Caco-2 (cell line): ENCODE results near the gene MCAT. TPM values are rescaled to one million over a fixed set of nuclear protein-coding genes. Genes with fewer than 3 reads are reported as not detected.

Experiments used
- BruUV-seq: library from RNA; stranded (reverse); fragments of 400-500 nt; replicated peaks from 2 replicates; lab custom pipeline; 2021; lab: Mats Ljungman, UMichigan
- CTCF ChIA-PET: fragments of 300-600 bp; sonication (Branson Sonifier 250); formaldehyde crosslinking; loops from one replicate; lab custom pipeline; 2022; ENCODE audit warnings: antibody characterized with exemption; lab: Charles Lee
- POLR2A ChIA-PET: fragments of 300-600 bp; sonication (Branson Sonifier 250); formaldehyde crosslinking; loops from one replicate; lab custom pipeline; 2022; ENCODE audit warnings: antibody characterized with exemption; lab: Charles Lee
- DNase-seq, 2 experiments: peaks; one replicate each; pipeline versions ENCODE4 v3.0.0 to v3.0.0-alpha.2; 2020 to 2022
- H3K27me3 ChIP-seq: replicated peaks from 2 replicates; pipeline ENCODE4 v1.6.0; 2011; ENCODE audit warnings: low read length; ENCODE audit not compliant: control insufficient read depth, insufficient read depth
- H3K36me3 ChIP-seq: 2 replicates; pipeline ENCODE4 v1.5.1; 2011; ENCODE audit warnings: low read length; ENCODE audit not compliant: control insufficient read depth, insufficient read depth
- H3K4me1 ChIP-seq: fragments of 250-450 bp; sonication (Bioruptor Pico); 2 replicates; pipeline ENCODE4 v1.5.1; 2020; ENCODE audit warnings: mild to moderate bottlenecking
- H3K4me3 ChIP-seq: 2 replicates; pipeline ENCODE4 v1.5.1; 2011; ENCODE audit warnings: low read depth, mild to moderate bottlenecking, control low read depth, low read length
- H3K9me3 ChIP-seq: fragments of 250-450 bp; sonication (Bioruptor Pico); 2 replicates; pipeline ENCODE4 v1.5.1; 2020; ENCODE audit warnings: mild to moderate bottlenecking, moderate library complexity
- H3K27ac Mint-ChIP-seq: one replicate; pipeline ENCODE4 v1.8.0; 2022; ENCODE audit warnings: mixed read lengths; ENCODE audit not compliant: unreplicated experiment
- H3K27me3 Mint-ChIP-seq: one replicate; pipeline ENCODE4 v1.8.0; 2022; ENCODE audit warnings: mixed read lengths; ENCODE audit not compliant: insufficient read depth, unreplicated experiment
- H3K36me3 Mint-ChIP-seq: one replicate; pipeline ENCODE4 v1.8.0; 2022; ENCODE audit warnings: mild to moderate bottlenecking, mixed read lengths; ENCODE audit not compliant: insufficient read depth, unreplicated experiment
- H3K4me1 Mint-ChIP-seq: one replicate; pipeline ENCODE4 v1.8.0; 2022; ENCODE audit warnings: low read depth, mixed read lengths; ENCODE audit not compliant: unreplicated experiment
- H3K4me3 Mint-ChIP-seq: one replicate; pipeline ENCODE4 v1.8.0; 2022; ENCODE audit warnings: mild to moderate bottlenecking, moderate library complexity, mixed read lengths; ENCODE audit not compliant: unreplicated experiment
- H3K9me3 Mint-ChIP-seq: one replicate; pipeline ENCODE4 v1.8.0; 2022; ENCODE audit warnings: mixed read lengths; ENCODE audit not compliant: unreplicated experiment
- CTCF ChIP-seq, 2 experiments: fragments of 200-600 bp in 1 of 2; IDR thresholded peaks; 1 replicate in 1 of 2; 2 replicates in 1 of 2; pipeline versions ENCODE4 v1.5.1 to v1.8.0; 2011 to 2022; ENCODE audit warnings: antibody characterized with exemption in 1 of 2, control low read depth in 1 of 2, inconsistent platforms in 1 of 2, low read depth in 1 of 2, low read length in 1 of 2, mild to moderate bottlenecking in 1 of 2, moderate library complexity in 1 of 2; ENCODE audit not compliant: insufficient read depth in 1 of 2, severe bottlenecking in 1 of 2, unreplicated experiment in 1 of 2
- intact Hi-C: fragments of 100-400 bp; cut with micrococcal nuclease; formaldehyde crosslinking; loops from one replicate; pipeline ENCODE4 v1.10.0; 2022; ENCODE audit not compliant: unreplicated experiment
- total RNA-seq: library from RNA; stranded (reverse); gene quantifications from 2 replicates; pipeline ENCODE4 v1.2.3, GENCODE V29; 2022

The MCAT gene
- total RNA-seq, 1 experiment from 2014 or later, result 23.5 TPM

GRCh38 chr22:43188829-43189545 is 45.8 kb upstream of the MCAT start:
- Histone ChIP-seq H3K4me1 (peaks cover 16% of the 10 kb centered on the region; the same call in 1 of the 2 replicates), H3K9me3 (no peaks in the 10 kb centered on the region), H3K4me3 (no peak overlapping the region), H3K27me3 (no peaks in the 10 kb centered on the region), H3K36me3 (no peaks in the 10 kb centered on the region)
- peak in 1 of 2 experiments; percentile 17 for DNase-seq
- no peaks in the 10 kb centered on the region for H3K9me3 Mint-ChIP-seq
- POLR2A ChIA-PET, result no interaction called here
- intact Hi-C loops, result loop anchor here (5.0 kb wide), 1 partner anchor 43 kb away; no protein-coding TSS in a partner anchor
- BruUV-seq, result no TSS peak
- H3K4me3 Mint-ChIP-seq, result peak overlapping the region; percentile 58
- CTCF ChIA-PET, result no interaction called here
- peaks cover 23% of the 10 kb centered on the region for H3K4me1 Mint-ChIP-seq
- H3K27me3 Mint-ChIP-seq, result no peaks in the 10 kb centered on the region
- no peaks in the 10 kb centered on the region for H3K36me3 Mint-ChIP-seq
- H3K27ac Mint-ChIP-seq, result peak overlapping the region; percentile 59
- no peak for TF ChIP-seq CTCF (IDR thresholded peaks at IDR 0.05; ENCODE audit: insufficient read depth in 1 of 2, low read depth in 1 of 2, low read length in 1 of 2, severe bottlenecking in 1 of 2, unreplicated experiment in 1 of 2)

GRCh38 chr22:43187171-43188099 is 44.2 kb upstream of the MCAT start:
- CTCF ChIA-PET, result interaction anchor here (0.6 to 1.2 kb wide), 9 partner anchors 19 to 469 kb away, joined by 3 to 8 read pairs (median 4); no protein-coding TSS in a partner anchor
- peak; percentile 52 to 59 for TF ChIP-seq CTCF (IDR thresholded peaks at IDR 0.05; ENCODE audit: insufficient read depth in 1 of 2, low read depth in 1 of 2, low read length in 1 of 2, severe bottlenecking in 1 of 2, unreplicated experiment in 1 of 2)
- Mint-ChIP-seq H3K27ac (peak overlapping the region; percentile 93), H3K27me3 (no peaks in the 10 kb centered on the region), H3K36me3 (no peaks in the 10 kb centered on the region), H3K9me3 (no peaks in the 10 kb centered on the region), H3K4me1 (peaks cover 23% of the 10 kb centered on the region), H3K4me3 (peak overlapping the region; percentile 83)
- intact Hi-C loops, result loop anchor here (5.0 kb wide), 1 partner anchor 45 kb away; no protein-coding TSS in a partner anchor
- Histone ChIP-seq H3K4me3 (peak overlapping the region; percentile 42), H3K4me1 (peaks cover 16% of the 10 kb centered on the region; the same call in 1 of the 2 replicates), H3K27me3 (no peaks in the 10 kb centered on the region), H3K36me3 (peaks cover 2% of the 10 kb centered on the region; the same call in 1 of the 2 replicates), H3K9me3 (no peaks in the 10 kb centered on the region)
- no TSS peak for BruUV-seq
- peak; percentile 95 to 98 for DNase-seq
- POLR2A ChIA-PET, result interaction anchor here (0.6 to 0.7 kb wide), 8 partner anchors 14 to 1489 kb away, joined by 3 to 12 read pairs (median 4); no protein-coding TSS in a partner anchor
